ENCODE measurements around the gene SPATA9.

Gene SPATA9

GRCh38 chr5:95646569-95647431, 36.0 kb downstream of the SPATA9 start, which contains the start of gene RFESD (continued):
- TF ChIP-seq ZNF837 (tag by site-specific recombination; IDR thresholded peaks at IDR 0.05), result no peak
- TF ChIP-seq ZNF341 (tag by site-specific recombination; IDR thresholded peaks at IDR 0.05; ENCODE audit: low read depth), result peak; percentile 70
- TF ChIP-seq ZNF175 (tag by site-specific recombination; IDR thresholded peaks at IDR 0.05), result no peak
- peak; percentile 79 for TF ChIP-seq ZBTB20 (tag by site-specific recombination; IDR thresholded peaks at IDR 0.05)
- TF ChIP-seq, protein P1, sequence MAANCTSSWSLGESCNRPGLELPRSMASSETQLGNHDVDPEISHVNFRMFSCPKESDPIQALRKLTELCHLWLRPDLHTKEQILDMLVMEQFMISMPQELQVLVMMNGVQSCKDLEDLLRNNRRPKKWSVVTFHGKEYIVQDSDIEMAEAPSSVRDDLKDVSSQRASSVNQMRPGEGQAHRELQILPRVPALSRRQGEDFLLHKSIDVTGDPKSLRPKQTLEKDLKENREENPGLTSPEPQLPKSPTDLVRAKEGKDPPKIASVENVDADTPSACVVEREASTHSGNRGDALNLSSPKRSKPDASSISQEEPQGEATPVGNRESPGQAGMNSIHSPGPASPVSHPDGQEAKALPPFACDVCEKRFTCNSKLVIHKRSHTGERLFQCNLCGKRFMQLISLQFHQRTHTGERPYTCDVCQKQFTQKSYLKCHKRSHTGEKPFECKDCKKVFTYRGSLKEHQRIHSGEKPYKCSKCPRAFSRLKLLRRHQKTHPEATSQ (tag by site-specific recombination; IDR thresholded peaks at IDR 0.05), result peak; percentile 47; the same call in 1 of the 2 replicates
- TF ChIP-seq ZNF660 (tag by site-specific recombination; IDR thresholded peaks at IDR 0.05), result peak; percentile 89
- TF ChIP-seq ZNF174 (tag by site-specific recombination; IDR thresholded peaks at IDR 0.05), result no peak
- 0 out of 2 replicates have a peak, but pooled peaks have one; percentile 33 for TF ChIP-seq INSM2 (tag by site-specific recombination; IDR thresholded peaks at IDR 0.05)
- TF ChIP-seq PRDM10 (tag by site-specific recombination; IDR thresholded peaks at IDR 0.05), result peak; percentile 60
- no peak for TF ChIP-seq ZNF140 (tag by site-specific recombination; IDR thresholded peaks at IDR 0.05)
- TF ChIP-seq ZNF311 (tag by site-specific recombination; IDR thresholded peaks at IDR 0.05; ENCODE audit: borderline replicate concordance), result no peak
- TF ChIP-seq KLF8 (tag by site-specific recombination; IDR thresholded peaks at IDR 0.05), result peak; percentile 58
- TF ChIP-seq ZNF114 (tag by site-specific recombination; IDR thresholded peaks at IDR 0.05), result no peak
- TF ChIP-seq ZNF658 (tag by site-specific recombination; IDR thresholded peaks at IDR 0.05), result no peak
- no peak for TF ChIP-seq SALL2 (tag by site-specific recombination; IDR thresholded peaks at IDR 0.05; ENCODE audit: borderline replicate concordance)
- TF ChIP-seq ZNF426 (tag by site-specific recombination; IDR thresholded peaks at IDR 0.05), result no peak
- TF ChIP-seq BCL11B (tag by site-specific recombination; IDR thresholded peaks at IDR 0.05; ENCODE audit: low read depth), result no peak
- TF ChIP-seq KLF16 (tag by site-specific recombination; IDR thresholded peaks at IDR 0.05), result no peak; the same call in 1 of the 2 replicates
- TF ChIP-seq PBX3 (CRISPR knock-in tag; IDR thresholded peaks at IDR 0.05), result 0 out of 2 replicates have a peak, but pooled peaks have one; percentile 3
- TF ChIP-seq ZNF248 (tag by site-specific recombination; IDR thresholded peaks at IDR 0.05), result no peak
- TF ChIP-seq TSHZ1 (tag by site-specific recombination; IDR thresholded peaks at IDR 0.05; ENCODE audit: borderline replicate concordance), result no peak
- TF ChIP-seq ZNF211 (tag by site-specific recombination; IDR thresholded peaks at IDR 0.05; ENCODE audit: low read depth), result no peak
- no peak for TF ChIP-seq ZNF670 (tag by site-specific recombination; IDR thresholded peaks at IDR 0.05; ENCODE audit: low read depth)
- TF ChIP-seq ZNF600 (tag by site-specific recombination; IDR thresholded peaks at IDR 0.05), result peak; percentile 35
- TF ChIP-seq ZNF791 (tag by site-specific recombination; IDR thresholded peaks at IDR 0.05), result no peak
- TF ChIP-seq, protein P2, sequence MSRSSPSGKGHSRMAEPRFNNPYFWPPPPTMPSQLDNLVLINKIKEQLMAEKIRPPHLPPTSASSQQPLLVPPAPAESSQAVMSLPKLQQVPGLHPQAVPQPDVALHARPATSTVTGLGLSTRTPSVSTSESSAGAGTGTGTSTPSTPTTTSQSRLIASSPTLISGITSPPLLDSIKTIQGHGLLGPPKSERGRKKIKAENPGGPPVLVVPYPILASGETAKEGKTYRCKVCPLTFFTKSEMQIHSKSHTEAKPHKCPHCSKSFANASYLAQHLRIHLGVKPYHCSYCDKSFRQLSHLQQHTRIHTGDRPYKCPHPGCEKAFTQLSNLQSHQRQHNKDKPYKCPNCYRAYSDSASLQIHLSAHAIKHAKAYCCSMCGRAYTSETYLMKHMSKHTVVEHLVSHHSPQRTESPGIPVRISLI (tag by site-specific recombination; IDR thresholded peaks at IDR 0.05), result no peak
